KG1 (cell line): ENCODE measurements around the gene ZNF526.

Experiments
- DNase-seq: peaks from one replicate; lab custom pipeline; 2025; lab: John Stamatoyannopoulos, UW

ZNF526 gene

DNA sequence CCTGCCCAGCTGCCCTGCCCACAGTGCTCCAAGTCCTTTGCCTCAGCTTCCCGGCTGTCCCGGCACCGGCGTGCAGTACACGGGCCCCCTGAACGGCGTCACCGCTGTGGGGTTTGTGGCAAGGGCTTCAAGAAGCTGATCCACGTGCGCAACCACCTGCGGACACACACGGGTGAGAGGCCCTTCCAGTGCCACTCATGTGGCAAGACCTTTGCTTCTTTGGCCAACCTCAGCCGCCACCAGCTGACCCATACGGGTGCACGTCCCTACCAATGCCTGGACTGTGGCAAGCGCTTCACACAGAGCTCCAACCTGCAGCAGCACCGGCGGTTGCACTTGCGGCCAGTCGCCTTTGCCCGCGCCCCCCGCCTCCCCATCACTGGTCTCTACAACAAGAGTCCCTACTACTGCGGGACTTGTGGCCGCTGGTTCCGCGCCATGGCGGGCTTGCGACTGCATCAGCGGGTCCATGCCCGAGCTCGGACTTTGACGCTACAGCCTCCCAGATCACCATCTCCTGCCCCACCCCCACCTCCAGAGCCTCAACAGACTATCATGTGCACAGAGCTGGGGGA is 5.7 kb downstream of the ZNF526 start:
- no peak for DNase-seq

DNA sequence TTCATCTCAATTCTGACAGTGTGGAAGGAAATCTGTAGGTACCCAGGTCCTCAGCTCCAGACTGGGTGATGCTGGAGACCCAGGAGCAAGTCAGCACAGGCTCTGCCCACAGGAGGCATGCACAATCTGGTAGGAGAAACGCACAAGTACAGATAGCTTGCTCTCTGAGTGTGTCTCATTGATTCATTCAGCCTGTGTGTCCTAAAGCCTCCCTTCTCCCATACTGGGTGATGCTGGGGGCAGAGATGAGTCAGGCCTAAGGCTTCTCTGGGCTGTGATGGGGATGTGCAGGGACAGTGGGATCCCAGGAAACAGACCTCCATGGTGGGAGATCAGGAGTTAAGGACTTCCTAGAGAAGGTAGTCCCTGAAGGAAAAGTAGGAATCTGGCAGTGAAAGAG is 6.8 kb downstream of the ZNF526 start:
- no peak for DNase-seq

DNA sequence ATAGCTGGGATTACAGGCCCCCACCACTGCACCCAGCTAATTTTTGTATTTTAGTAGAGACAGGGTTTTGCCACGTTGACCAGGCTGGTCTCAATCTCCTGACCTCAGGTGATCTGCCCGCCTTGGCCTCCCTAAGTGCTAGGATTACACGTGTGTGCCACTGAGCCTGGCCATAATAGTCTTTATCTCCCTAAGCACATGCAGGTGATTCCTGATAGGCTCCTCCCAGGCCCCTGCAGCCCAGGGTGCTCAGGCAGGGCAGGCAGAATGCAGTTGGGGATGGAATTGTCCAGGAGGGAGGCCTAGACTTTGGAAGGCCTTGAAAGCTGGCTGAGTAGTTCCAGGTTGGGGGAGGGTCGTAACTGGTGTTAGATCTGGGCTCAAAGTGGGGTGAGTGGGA is 8.5 kb downstream of the ZNF526 start:
- DNase-seq: no peak

DNA sequence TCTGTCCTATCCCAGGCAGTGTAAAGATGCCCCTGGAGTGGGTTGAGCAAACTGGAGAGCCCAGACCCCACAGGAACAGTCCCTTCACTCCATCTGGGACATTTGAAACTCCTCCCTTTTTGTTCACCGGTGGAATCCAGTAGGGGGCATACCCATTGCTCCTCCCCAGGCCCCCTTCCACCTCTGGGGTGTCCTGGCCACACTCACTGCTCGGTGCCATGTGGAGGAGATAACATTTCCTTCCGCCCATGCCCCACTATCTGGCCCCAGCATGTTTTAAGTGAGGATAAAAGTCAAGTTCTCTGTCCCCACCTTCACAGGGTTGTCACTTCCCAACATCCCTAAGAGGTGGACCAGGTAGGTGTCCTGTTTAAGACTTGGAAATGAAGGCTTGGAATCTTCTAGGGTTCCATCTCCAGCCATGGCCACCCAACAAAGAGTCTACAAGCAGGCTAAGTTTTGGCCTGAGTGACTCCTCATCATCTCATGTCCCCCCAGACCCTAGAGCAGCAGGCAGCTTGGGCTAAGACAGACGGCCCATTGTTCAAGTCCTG is 9.3 kb downstream of the ZNF526 start:
- no peak for DNase-seq

DNA sequence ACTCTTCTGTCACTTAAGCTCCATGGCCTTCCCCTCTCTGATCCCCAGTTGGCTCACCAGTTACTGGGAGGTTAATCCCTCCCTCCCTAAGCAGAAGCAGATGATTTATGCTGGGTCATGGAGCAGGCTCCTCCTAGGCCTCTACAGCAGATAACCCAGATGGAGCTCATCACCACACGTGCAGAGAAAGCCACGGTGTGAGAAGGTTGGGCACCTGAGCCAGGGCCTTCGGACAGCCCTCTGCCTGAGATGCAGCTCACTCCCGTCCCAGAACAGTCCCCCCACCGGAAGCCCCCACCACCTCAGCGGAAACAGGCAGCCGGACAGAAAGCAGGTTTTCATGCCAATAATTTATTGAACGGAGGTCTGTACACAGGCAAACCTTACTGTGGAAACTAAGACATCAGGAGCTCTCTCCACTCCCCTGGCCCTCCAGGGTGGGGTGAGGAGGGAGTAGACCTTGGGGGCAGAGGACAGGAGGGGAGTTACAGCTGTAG is 9.8 kb downstream of the ZNF526 start:
- no peak for DNase-seq

DNA sequence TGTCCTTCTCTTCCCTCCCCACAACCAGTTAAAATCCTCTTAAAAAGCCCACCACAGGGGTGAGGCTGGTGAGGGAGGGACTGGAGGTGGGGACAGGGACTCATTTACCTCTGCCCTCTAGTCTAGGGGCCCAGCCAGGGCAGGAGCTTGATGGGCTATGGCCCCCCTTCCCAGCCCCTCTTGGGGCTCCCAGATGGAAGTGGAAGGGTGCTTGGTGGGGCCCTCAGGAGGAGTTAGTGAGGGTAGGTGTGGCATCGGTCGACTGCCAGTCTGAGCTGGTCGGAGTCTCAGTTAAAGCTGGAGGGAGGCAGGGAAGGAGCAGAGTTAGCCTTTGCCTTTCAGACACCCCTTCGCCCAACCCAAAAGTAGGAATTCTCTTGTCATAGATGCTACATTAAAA is 10.5 kb downstream of the ZNF526 start:
- DNase-seq: no peak

DNA sequence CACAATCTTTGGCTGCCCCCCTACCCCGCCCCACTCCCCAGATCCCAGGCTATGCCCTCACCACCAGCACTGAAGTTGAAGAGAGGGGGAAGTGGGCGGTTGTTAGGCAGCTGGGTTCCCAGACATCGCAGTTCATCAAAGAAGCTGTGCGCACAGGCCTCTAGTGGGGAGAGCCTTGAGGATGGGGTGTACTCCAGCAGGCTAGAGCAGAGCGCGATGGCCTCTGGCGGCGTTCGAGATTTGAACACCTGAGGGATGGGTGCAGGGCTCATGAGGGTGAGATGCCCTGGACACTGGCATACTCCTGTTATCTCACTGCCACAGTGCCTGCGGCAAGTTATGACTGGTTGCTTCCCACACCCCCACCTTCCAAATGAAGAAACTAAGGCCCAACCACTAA is 12.3 kb downstream of the ZNF526 start:
- no peak for DNase-seq

DNA sequence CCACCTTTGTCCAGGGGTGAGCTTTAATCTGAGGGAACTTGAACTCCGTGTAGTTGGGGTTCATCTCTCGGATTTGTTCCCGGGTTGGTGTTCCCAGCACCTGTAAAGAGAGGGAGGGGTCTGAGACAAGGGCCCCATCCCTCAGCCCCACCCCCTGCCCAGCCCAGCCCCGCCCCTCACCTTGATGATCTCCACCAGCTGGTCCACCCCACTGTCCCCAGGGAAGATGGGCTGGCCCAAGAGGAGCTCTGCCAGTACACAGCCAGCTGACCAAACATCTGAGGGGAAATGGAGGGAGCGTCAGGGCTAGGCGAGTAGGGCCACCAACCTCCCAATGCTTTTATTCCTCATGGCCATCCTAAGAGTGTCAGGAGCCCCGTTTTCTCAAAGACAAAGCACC is 13.0 kb downstream of the ZNF526 start:
- DNase-seq: no peak

DNA sequence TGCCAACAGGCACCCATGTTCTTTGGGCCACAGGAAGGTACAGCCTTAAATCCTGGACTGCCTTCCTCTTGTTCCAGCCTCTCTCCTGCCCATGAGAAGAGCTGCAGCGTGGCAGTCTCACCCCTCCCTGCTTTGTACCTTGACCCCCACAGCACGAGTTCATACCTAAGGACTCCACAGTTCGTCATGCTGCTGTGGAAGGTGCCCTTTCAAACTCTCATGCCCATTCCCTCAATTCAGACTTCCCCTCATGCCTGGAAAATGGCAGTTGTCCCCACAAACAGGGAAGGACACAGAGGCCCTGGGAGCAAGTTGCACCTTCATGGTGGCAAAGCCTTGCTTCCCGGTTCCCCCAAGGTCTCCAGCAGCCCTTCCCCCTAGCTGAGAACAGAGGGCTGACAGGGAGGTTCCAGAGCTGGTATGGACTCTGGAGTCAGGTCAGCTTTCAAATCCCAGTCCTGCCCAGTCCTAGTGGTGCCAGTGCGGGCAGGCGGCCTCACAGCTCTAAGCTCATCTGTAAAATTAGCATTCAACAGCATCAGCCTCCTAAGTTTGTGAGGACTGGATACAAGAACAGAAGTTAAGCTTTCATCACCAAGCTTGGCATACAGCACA is 13.7 kb downstream of the ZNF526 start:
- no peak for DNase-seq

DNA sequence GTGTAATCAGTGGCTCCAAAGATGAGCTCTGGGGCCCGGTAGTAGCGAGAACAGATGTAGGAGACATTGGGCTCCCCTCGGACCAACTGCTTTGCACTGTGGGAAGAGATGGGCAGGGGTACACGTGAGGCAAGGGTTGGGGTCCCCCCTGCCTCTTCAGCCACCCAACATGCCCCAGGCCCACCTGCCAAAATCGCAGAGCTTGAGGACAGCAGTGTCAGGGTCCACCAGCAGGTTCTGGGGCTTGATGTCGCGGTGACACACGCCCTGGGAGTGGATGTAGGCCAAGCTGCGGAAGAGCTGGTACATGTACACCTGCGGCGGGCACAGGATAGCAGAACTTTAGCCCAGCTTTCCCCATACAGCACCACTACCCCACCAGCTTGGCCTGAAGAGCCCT is 14.3 kb downstream of the ZNF526 start:
- DNase-seq: no peak

DNA sequence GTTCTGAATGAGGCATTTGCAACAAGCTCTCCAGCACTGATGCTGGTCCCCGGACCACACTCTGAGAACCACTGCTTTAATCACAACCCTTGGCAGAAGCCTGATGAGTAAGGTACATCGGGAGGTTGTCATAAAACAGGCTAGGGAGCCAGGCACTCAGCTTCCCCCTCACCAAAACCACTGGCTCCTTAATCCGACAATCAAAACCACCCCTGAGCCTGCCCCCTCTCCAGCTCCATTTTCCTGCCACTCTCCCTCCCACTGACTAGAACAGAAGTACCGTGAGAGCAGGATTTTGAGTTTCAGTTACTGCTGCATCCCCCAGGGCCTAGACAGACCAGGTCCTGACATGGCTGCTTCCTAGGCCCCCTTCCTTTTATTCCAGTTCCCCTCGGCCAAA is 15.1 kb downstream of the ZNF526 start:
- DNase-seq: no peak

DNA sequence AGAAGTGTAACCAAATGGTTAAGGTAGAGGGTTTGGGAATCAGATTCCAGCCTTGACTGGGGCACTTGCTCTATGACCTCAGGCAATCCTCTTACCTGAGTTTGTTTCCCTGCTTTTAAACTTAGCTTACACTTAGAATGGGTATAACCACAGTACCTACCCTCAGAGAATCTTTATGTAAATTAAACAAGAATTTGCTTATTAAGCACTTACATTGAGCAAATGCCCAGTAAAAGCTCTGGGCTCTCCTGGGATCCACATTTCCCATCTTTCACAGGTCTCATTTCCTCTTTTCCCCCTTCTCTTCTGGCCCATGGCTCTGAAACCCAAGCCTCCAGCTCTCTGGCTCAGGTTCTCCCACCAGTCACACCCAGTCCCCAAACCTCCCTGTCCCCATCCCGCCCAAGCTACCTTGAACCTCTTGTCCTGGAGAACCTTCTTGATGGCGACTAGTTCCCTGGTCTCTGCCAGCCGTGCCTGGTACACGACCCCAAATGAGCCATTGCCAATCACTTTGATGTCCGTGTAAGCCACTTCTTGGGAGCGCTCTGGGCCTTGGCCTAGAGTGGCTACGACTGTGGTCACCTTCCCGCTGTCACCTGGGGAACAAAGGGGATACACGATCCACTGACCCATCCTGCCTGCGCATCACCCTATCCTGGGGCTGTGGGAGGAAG is 19.6 kb downstream of the ZNF526 start:
- no peak for DNase-seq

DNA sequence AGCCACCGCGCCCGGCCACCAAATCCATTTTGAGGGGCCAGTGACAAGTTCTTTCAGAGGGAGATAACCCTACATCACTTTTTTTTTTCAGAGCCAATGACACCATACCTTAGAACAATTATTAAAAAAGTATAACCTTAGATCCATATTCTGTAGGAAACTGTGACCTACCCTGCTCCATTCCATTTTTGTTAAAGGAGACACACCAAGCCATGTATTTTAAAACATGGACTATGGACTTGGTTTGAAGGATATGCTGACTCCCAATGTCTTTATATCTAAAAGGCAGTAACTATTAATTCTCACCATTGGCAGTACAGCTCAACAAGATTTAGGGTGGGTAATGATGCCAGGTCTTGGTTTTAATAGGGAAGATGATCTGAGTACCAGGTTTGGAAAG is 21.2 kb downstream of the ZNF526 start:
- no peak for DNase-seq

DNA sequence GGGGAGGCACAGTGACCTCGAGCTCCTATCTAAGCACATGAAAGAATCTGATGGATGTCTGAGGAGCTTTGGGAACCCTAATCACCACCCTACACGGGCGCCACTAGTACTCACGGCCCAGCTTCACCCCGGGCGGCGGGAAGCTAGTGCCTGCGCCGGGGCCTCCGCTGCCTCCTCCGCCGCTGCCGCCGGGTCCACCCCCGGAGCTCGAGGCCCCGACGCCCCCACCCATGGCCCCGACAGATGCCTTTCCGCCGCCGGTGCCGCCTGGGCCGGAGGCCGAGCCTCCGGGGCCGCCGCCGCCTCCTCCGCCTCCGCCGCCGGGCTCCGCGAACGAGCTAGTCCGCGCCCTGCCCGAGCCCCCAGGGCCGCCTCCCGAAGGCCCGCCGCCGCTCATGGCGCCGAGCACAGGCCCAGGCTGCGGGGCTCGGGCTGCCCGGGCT is 22.0 kb downstream of the ZNF526 start:
- no peak for DNase-seq

DNA sequence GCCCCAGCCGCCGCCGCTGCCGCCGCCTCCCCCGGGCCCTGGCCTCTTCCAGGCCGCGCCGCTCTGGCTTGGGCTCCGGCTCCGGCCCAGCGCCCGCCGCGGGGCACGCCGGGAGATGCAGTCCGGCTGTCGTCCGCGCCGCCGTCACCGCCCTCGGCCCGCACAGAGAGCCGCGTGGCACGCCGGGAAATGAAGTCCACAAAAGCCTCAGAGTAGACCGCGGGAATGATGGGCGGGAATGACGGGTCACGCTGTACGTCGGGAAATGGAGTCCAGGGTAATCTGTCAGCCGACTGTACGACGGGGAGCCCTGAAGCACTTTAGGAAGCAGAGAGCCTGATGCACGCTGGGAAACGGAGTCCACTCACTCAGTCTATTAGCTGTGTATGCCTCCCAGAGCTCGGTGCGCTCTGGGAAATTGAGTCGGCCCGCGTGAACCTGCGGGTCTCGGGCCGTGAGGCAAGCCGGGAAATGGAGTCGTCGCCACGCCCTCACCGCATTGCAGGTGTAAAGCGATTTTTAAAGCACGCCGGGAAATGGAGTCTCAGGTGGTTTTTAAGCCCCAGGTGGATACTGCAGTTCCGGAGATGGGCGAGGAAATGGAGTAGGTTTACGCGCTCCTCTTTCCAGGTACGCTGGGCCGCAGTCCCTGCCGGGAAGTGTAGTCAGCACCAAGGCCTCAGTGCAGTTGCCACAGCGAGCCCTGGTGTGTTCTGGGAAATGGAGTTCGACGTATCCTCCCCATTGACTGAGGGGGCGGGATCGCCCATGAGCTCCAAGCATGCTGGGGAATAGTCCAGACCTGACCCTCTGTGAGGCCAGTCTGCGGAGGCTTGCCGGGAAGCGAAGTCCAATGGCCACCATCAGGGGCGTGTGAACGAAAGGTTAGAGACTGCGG is 22.6 kb downstream of the ZNF526 start, which contains the start of gene GSK3A:
Gene GSK3A, minus strand, starts transcription at position 91 of the 898 bp plus-strand sequence. CDS start 137 bp downstream, outside the sequence.
- peak; percentile 99 for DNase-seq

DNA sequence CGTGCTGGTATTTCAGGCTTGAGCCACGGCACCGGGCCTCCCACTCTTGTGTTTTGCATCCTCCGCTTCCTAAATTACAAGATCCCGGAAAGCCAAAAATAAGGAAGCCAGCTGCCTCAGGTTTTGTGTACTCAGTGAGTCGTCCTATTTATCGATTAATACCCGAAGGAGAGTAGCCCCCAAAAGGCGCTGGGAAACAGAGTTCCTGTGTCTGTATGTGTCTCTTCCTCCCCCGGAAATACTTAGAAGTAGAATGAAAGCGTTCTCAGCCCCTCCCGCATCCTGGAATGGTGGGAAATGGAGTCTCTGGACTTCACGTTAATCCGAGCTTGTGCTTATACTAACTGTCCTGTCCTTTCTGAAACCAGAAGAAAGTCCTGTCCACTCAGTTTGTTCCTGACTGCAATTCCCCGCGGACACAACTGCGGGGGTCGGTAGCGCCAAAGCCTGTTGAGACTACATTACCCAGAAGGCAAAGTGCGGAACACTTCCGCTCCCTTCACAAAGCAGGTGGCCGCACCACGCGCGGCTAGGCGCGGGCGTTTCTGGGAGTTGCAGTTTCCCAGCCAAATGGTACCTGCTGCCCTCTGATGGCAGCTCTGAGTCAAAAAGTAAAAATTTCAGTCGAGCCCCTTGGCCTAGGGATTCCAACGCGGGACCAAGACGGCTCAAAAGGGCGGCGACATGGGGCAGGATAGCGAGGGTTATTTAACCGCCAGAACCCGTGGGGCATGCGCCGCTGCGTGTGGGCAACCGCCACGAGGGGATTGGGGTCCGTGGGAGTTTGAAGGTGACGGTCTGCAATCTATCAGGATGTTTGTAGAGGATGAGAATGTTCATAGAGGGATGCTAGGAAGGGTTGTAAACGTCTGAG is 24.5 kb downstream of the ZNF526 start:
- DNase-seq: peak; percentile 89

DNA sequence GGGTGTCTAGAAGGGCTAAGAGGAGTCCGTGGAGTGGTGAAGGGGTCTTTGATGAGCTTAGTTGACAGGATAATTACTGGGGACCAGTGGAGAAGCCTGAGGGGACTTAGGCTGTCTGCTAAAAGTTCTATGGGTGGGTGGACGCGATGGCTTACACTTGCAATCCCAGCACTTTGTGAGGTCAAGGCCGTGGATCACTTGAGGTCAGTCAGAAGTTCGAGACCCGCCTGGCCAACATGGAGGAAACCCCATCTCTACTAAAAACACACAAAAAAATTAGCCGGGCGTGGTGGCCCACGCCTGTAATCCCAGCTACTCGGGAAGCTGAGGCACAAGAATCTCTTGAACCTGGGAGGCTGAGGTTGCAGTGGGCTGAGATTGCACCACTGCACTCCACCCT is 25.1 kb downstream of the ZNF526 start:
- no peak for DNase-seq

DNA sequence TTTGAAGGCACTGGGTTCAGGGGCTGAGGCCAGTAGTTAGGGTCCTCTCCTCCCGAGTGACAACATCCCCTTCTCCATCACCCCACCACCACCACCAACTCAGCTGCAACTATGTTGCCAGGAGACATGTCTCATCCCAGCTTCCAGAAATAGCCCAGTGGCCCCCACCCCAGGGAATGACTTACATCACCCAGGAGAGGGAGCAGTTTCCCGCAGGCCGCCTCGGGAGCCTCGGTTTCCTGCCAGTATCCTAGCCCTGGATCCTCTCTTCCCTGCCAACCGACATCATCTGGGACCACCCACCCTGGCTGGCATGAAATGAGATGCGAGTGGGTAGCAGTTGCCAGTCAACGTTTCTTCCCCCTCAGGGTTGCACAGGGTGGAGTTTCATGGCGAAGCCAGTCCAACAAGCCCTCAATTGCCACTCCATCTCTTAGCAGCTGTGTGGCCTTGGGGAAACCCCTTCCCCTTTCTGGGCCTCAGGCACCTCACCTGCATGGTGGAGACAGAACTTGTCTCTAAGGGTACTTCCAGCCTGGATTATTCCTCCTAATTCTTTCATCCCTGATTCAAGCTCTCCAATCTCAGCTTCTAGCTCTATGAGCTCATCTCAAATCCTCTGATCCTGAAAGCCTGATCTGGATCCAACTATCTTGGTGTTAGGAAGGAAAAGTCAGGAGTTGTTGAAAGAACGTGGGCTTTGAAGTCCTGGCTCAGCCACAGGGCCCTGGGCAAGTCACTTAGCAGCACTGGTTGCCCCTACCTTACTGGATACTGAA is 26.2 kb downstream of the ZNF526 start:
- no peak for DNase-seq

DNA sequence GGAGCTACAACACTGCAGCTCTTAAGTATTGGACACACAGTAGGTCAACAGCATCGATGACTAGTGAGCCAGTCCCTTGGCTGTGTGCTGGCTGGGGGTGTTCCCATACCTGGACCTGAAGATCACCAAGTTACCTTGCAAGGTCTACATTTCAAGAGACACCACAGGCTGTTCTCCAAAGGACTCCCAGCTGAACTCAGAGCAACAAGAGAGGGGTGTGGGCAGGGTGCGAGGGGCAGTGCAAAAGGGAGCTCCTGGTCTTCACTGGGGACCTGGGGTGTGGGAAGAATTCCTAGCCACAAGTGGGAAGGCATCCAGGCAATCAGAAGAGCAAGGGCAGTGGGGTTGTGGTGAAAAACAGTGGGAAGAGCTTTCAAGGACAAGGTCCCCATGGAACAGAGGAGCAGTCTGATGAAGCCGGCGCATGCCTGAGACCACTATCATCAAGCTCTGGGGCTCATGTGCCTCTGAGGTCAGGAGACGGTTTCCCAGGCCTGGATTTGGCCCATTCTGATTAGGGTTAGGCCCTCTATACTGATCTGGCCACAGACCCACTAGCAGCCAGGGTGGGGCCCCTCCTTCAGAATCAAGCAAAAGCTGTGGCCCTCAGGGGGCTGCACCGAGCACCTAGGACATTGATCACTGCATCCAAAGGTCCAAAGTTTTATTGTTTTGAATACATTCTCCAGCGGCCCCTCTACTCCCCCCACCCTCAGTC is 27.0 kb downstream of the ZNF526 start:
- no peak for DNase-seq
